T-cell (primary cell): ENCODE data around the gene ZNF141. TPM values are rescaled to one million over a fixed set of nuclear protein-coding genes. Genes with fewer than 3 reads are reported as not detected.

ENCODE experiments used
- ATAC-seq, 4 experiments: fragments of 200-7000 bp in 3 of 4; fragments of 150-1000 bp in 1 of 4; cut with Tn5 transposase; replicated peaks in 1 of 4; 1 replicate in 3 of 4; 2 replicates in 1 of 4; pipeline ENCODE4 v1.10.0; 2021; ENCODE audit warnings: moderate library complexity in 3 of 4, mild to moderate bottlenecking in 2 of 4, moderate number of reproducible peaks in 1 of 4
- CTCF ChIA-PET, 2 donors: fragments of 300-600 bp; sonication (Branson Sonifier 250); formaldehyde crosslinking; loops; one replicate each; lab custom pipeline; 2022; ENCODE audit warnings: antibody characterized with exemption in 2 of 2; lab: Charles Lee
- POLR2A ChIA-PET, 2 donors: fragments of 300-600 bp; sonication (Branson Sonifier 250); formaldehyde crosslinking; loops; one replicate each; lab custom pipeline; 2022; ENCODE audit warnings: antibody characterized with exemption in 2 of 2; lab: Charles Lee
- DNase-seq, 35 experiments: peaks; one replicate each; pipeline versions ENCODE4 v3.0.0 to v3.0.0-alpha.2; 2013 to 2023
- H3K27ac ChIP-seq: one replicate; pipeline ENCODE4 v1.5.1; 2013; ENCODE audit warnings: low read length
- H3K27me3 ChIP-seq, 2 experiments: replicated peaks in 1 of 2; 1 replicate in 1 of 2; 2 replicates in 1 of 2; pipeline versions ENCODE4 v1.6.1 to v1.7.0; 2013; ENCODE audit warnings: low read length in 1 of 2, mixed read lengths in 1 of 2; ENCODE audit not compliant: control insufficient read depth in 2 of 2, insufficient read depth in 2 of 2; ENCODE audit errors: extremely low read depth in 1 of 2
- H3K36me3 ChIP-seq, 2 donors: 1 replicate in 1 of 2; 2 replicates in 1 of 2; pipeline versions ENCODE4 v1.6.1 to v1.7.0; 2013; ENCODE audit warnings: low read length in 1 of 2; ENCODE audit not compliant: control insufficient read depth in 2 of 2, insufficient read depth in 1 of 2; ENCODE audit errors: extremely low read depth in 1 of 2
- H3K4me1 ChIP-seq, 2 experiments: 1 replicate in 1 of 2; 2 replicates in 1 of 2; pipeline versions ENCODE4 v1.6.1 to v1.7.0; 2013; ENCODE audit warnings: low read length in 2 of 2, mixed read lengths in 1 of 2; ENCODE audit not compliant: insufficient read depth in 2 of 2, control insufficient read depth in 1 of 2; ENCODE audit errors: extremely low read depth in 1 of 2
- H3K4me3 ChIP-seq, 2 donors: 1 replicate in 1 of 2; 2 replicates in 1 of 2; pipeline versions ENCODE4 v1.5.1 to v1.7.0; 2013; ENCODE audit warnings: mild to moderate bottlenecking in 2 of 2, low read length in 1 of 2, moderate library complexity in 1 of 2; ENCODE audit not compliant: control insufficient read depth in 1 of 2; ENCODE audit errors: extremely low read depth in 1 of 2
- H3K9me3 ChIP-seq: 2 replicates; pipeline ENCODE4 v1.7.0; 2013
- H3K27ac Mint-ChIP-seq, 2 donors: one replicate each; pipeline ENCODE4 v1.8.0; 2020 to 2021; ENCODE audit warnings: mild to moderate bottlenecking in 2 of 2, mixed read lengths in 2 of 2
- H3K27me3 Mint-ChIP-seq, 2 donors: one replicate each; pipeline ENCODE4 v1.8.0; 2021 to 2022; ENCODE audit warnings: mixed read lengths in 2 of 2
- H3K36me3 Mint-ChIP-seq: one replicate; pipeline ENCODE4 v1.8.0; 2021; ENCODE audit warnings: mixed read lengths
- H3K4me1 Mint-ChIP-seq, 3 donors: one replicate each; pipeline ENCODE4 v1.8.0; 2020 to 2022; ENCODE audit warnings: mixed read lengths in 3 of 3, mild to moderate bottlenecking in 1 of 3
- H3K4me3 Mint-ChIP-seq, 3 donors: one replicate each; pipeline ENCODE4 v1.8.0; 2020 to 2022; ENCODE audit warnings: mild to moderate bottlenecking in 3 of 3, mixed read lengths in 3 of 3, moderate library complexity in 3 of 3
- H3K9me3 Mint-ChIP-seq, 3 donors: one replicate each; pipeline ENCODE4 v1.8.0; 2020 to 2022; ENCODE audit warnings: mixed read lengths in 3 of 3
- WGBS: methylation state at CpG from one replicate; pipeline ENCODE4 v1.1.5; 2013; ENCODE audit warnings: missing lambda C conversion rate; ENCODE audit not compliant: insufficient coverage; 5-methylcytosine and 5-hydroxymethylcytosine counted together
- total RNA-seq, 35 experiments: library from RNA in 6 of 35; stranded (reverse) in 6 of 35; fragments of 120-200 nt in 1 of 35; gene quantifications; one replicate each; pipeline versions ENCODE4 v1.2.1 to v1.2.4 and lab custom pipeline; 2013 to 2026

Gene ZNF141
- total RNA-seq, 5 donors from 2014 or later (not counting 1 experiment from before 2014, with no cell fraction given) = 19.3 to 46.8 (median 40.2) TPM

DNA sequence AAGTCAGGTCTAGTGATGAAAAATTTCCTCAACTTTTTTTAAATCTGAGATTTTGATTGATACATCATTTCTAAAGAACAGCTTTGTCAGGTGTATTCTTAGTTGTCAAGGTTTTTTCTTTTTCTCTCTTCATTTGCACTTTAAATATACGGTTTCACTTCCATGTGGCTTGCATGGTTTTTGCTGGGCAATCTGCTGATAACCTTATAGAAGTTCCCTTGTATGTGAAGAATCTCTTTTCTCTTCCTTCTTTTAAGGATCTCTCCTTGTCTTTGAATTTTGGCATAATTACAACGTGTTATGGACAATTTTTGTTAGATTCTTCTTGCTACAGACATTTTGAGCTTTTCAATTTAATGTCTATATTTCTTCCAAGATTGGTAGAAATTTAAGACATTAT is 85.0 kb downstream of the ZNF141 start:
- peaks cover 6 to 45% (median 35%) of the 10 kb centered on the region in 3 donors for H3K9me3 Mint-ChIP-seq
- H3K36me3 Mint-ChIP-seq = peaks cover 29% of the 10 kb centered on the region
- no peaks in the 10 kb centered on the region for H3K27me3 ChIP-seq
- H3K27ac Mint-ChIP-seq = no peak overlapping the region
- no CpG with 5 or more reads among the region's 2 CpGs for WGBS
- ATAC-seq (no peak), DNase-seq (no peak)
- H3K4me3 Mint-ChIP-seq = no peak overlapping the region
- H3K9me3 ChIP-seq = peaks cover 28% of the 10 kb centered on the region
- no peaks in the 10 kb centered on the region for H3K4me1 Mint-ChIP-seq
- no peaks in the 10 kb centered on the region for H3K27me3 Mint-ChIP-seq
- POLR2A ChIA-PET = interaction anchor here (0.6 to 0.7 kb wide), 2 partner anchors 46 to 502 kb away, joined by 4 read pairs; no protein-coding TSS in a partner anchor
- no peaks in the 10 kb centered on the region for H3K4me1 ChIP-seq
- CTCF ChIA-PET = no interaction called here
- H3K27ac ChIP-seq = no peak overlapping the region
- H3K36me3 ChIP-seq = no peaks in the 10 kb centered on the region
- H3K4me3 ChIP-seq = no peak overlapping the region

Other genes starting within 250 kb of the ZNF141 start
- 10 to 100 TPM in 1 of 5 donors, 1 to 10 TPM in 4; 6.6 to 10.3 (median 8.6) TPM for gene ZNF718, start 213.3 kb upstream of the ZNF141 start, total RNA-seq
- gene ZNF732, start 32.3 kb upstream of the ZNF141 start, total RNA-seq = not detected
- gene ZNF721, start 161.3 kb downstream of the ZNF141 start, total RNA-seq = 10 to 100 TPM; 45.2 to 63.8 (median 47.6) TPM
- 100 to 1,000 TPM in 3 of 5 donors, 10 to 100 TPM in 2; 84.0 to 118 (median 105) TPM for gene PIGG, start 161.4 kb downstream of the ZNF141 start, total RNA-seq
- not detected for gene TMEM271, start 238.5 kb downstream of the ZNF141 start, total RNA-seq